SK-N-SH (cell line): ENCODE measurements around the gene ZBTB43. TPM values are rescaled to one million over a fixed set of nuclear protein-coding genes. Genes with fewer than 3 reads are reported as not detected.

Experiments
- CTCF ChIA-PET: fragments of 300-600, 350-600 bp; formaldehyde crosslinking; extraction: SDS; loops from one replicate; lab custom pipeline; 2021; lab: Yijun Ruan, JAX
- POLR2A ChIA-PET: fragments of 350-600 bp; sonication (Branson Sonifier 250); formaldehyde crosslinking; extraction: SDS; loops from one replicate; lab custom pipeline; 2020; ENCODE audit warnings: antibody characterized with exemption, inconsistent platforms; lab: Yijun Ruan, JAX
- DNase-seq: peaks from one replicate; pipeline ENCODE4 v3.0.0; 2012
- H2AFZ ChIP-seq: fragments of 200-600 bp; sonication (generic); 2 replicates; pipeline ENCODE4 v1.8.1; 2016; ENCODE audit warnings: antibody characterized with exemption, mild to moderate bottlenecking, low read depth
- H3F3A ChIP-seq: fragments of 200-600 bp; sonication (generic); replicated peaks from 2 replicates; pipeline ENCODE3; 2016; ENCODE audit warnings: antibody characterized with exemption, mild to moderate bottlenecking; ENCODE audit not compliant: insufficient read depth
- H3K27ac ChIP-seq, 2 experiments: fragments of 200-500 bp in 1 of 2; fragments of 200-600 bp in 1 of 2; sonication (Bioruptor generic) in 1 of 2; sonication (generic), shearing (Covaris generic) in 1 of 2; 2 replicates each; pipeline versions ENCODE4 v1.5.1 to v1.6.1; 2014 to 2016; ENCODE audit warnings: low read depth in 2 of 2, inconsistent platforms in 1 of 2, low read length in 1 of 2, mild to moderate bottlenecking in 1 of 2, mixed read lengths in 1 of 2
- H3K27me3 ChIP-seq: fragments of 200-600 bp; sonication (generic), shearing (Covaris generic); 2 replicates; pipeline ENCODE4 v1.6.1; 2016; ENCODE audit warnings: mixed run types; ENCODE audit not compliant: insufficient read depth
- H3K36me3 ChIP-seq, 2 experiments: fragments of 200-500 bp in 1 of 2; fragments of 200-600 bp in 1 of 2; sonication (Bioruptor generic) in 1 of 2; sonication (generic) in 1 of 2; replicated peaks in 1 of 2; 2 replicates each; pipeline versions ENCODE3 to v1.5.1; 2014 to 2016; ENCODE audit warnings: low read length in 1 of 2, mild to moderate bottlenecking in 1 of 2; ENCODE audit not compliant: insufficient read depth in 2 of 2, control insufficient read depth in 1 of 2
- H3K4me1 ChIP-seq, 2 experiments: fragments of 200-500 bp in 1 of 2; fragments of 200-600 bp in 1 of 2; sonication (Bioruptor generic) in 1 of 2; sonication (generic), shearing (Covaris generic) in 1 of 2; 2 replicates each; pipeline versions ENCODE4 v1.5.1 to v1.6.1; 2014 to 2016; ENCODE audit warnings: low read depth in 1 of 2, low read length in 1 of 2, mixed run types in 1 of 2; ENCODE audit not compliant: insufficient read depth in 2 of 2, control insufficient read depth in 1 of 2
- H3K4me2 ChIP-seq: fragments of 200-600 bp; sonication (generic), shearing (Covaris generic); 2 replicates; pipeline ENCODE4 v1.6.1; 2017; ENCODE audit warnings: mixed run types
- H3K4me3 ChIP-seq, 2 experiments: fragments of 200-500 bp in 1 of 2; fragments of 200-600 bp in 1 of 2; sonication (Bioruptor generic) in 1 of 2; sonication (generic), shearing (Covaris generic) in 1 of 2; 2 replicates each; pipeline versions ENCODE4 v1.5.1 to v1.8.1; 2014 to 2016; ENCODE audit warnings: low read depth in 2 of 2, inconsistent platforms in 1 of 2, low read length in 1 of 2, mild to moderate bottlenecking in 1 of 2, mixed read lengths in 1 of 2, moderate library complexity in 1 of 2
- H3K79me2 ChIP-seq: fragments of 200-600 bp; sonication (generic); 2 replicates; pipeline ENCODE4 v1.8.1; 2017; ENCODE audit warnings: mild to moderate bottlenecking; ENCODE audit not compliant: insufficient read depth
- H3K9ac ChIP-seq: fragments of 200-600 bp; sonication (generic); 2 replicates; pipeline ENCODE4 v1.6.1; 2017; ENCODE audit warnings: mixed run types
- H3K9me2 ChIP-seq: fragments of 200-600 bp; sonication (generic); 2 replicates; pipeline ENCODE4 v1.6.1; 2017; ENCODE audit warnings: mixed run types
- H3K9me3 ChIP-seq: fragments of 200-600 bp; sonication (generic); 2 replicates; pipeline ENCODE4 v1.6.1; 2017; ENCODE audit warnings: mixed run types, mild to moderate bottlenecking, moderate library complexity
- H4K20me1 ChIP-seq: fragments of 200-600 bp; sonication (generic); 2 replicates; pipeline ENCODE4 v1.6.1; 2017; ENCODE audit warnings: mild to moderate bottlenecking, mixed run types; ENCODE audit not compliant: insufficient read depth
- CTCF ChIP-seq: fragments of 200-600 bp; sonication (generic); IDR thresholded peaks from 2 replicates; pipeline ENCODE4 v1.6.1; 2017; ENCODE audit warnings: antibody characterized with exemption, mild to moderate bottlenecking, moderate library complexity
- FOSL2 ChIP-seq: IDR thresholded peaks from 2 replicates; pipeline ENCODE4 v1.4.0; 2012; ENCODE audit warnings: low read depth, mild to moderate bottlenecking, moderate library complexity, borderline replicate concordance
- FOXJ3 ChIP-seq: sonication (generic); formaldehyde crosslinking; IDR thresholded peaks from 2 replicates; pipeline ENCODE4 v1.5.1; 2020; ENCODE audit warnings: mild to moderate bottlenecking, missing genetic modification reagents
- GABPA ChIP-seq: IDR thresholded peaks from 2 replicates; pipeline ENCODE4 v1.4.0; 2012; ENCODE audit warnings: low read depth, mild to moderate bottlenecking
- GATA2 ChIP-seq: sonication (generic); formaldehyde crosslinking; IDR thresholded peaks from 2 replicates; pipeline ENCODE4 v1.5.0; 2020; ENCODE audit warnings: mild to moderate bottlenecking, missing genetic modification reagents
- MXI1 ChIP-seq: IDR thresholded peaks from 2 replicates; pipeline ENCODE4 v1.6.1; 2012; ENCODE audit warnings: mild to moderate bottlenecking, low read depth, low read length, improper control_type of control experiment
- PBX3 ChIP-seq: IDR thresholded peaks from 2 replicates; pipeline ENCODE4; 2012
- RAD21 ChIP-seq: IDR thresholded peaks from 2 replicates; pipeline ENCODE4 v1.6.1; 2012; ENCODE audit warnings: mild to moderate bottlenecking, low read length
- RCOR1 ChIP-seq: fragments of 150-350 bp; IDR thresholded peaks from 2 replicates; pipeline ENCODE4 v1.6.1; 2017; ENCODE audit warnings: antibody characterized with exemption, low read length
- SMC3 ChIP-seq: IDR thresholded peaks from 2 replicates; pipeline ENCODE4 v1.6.1; 2012; ENCODE audit warnings: low read depth, low read length, improper control_type of control experiment
- TCF12 ChIP-seq: IDR thresholded peaks from 2 replicates; pipeline ENCODE4 v1.4.0; 2012
- USF1 ChIP-seq: IDR thresholded peaks from 2 replicates; pipeline ENCODE4 v1.4.0; 2012; ENCODE audit warnings: low read depth, borderline replicate concordance
- ZBTB33 ChIP-seq: IDR thresholded peaks from 2 replicates; pipeline ENCODE4 v1.4.0; 2012; ENCODE audit warnings: low read depth, borderline replicate concordance
- WGBS: methylation state at CpG from one replicate; pipeline ENCODE4 v1.1.6; 2017; ENCODE audit warnings: low lambda C conversion rate; 5-methylcytosine and 5-hydroxymethylcytosine counted together
- polyA plus RNA-seq, 3 experiments: library from polyadenylated mRNA; depleted of rRNA; stranded (reverse); fragments of >200 nt; gene quantifications; 2 replicates each; pipeline ENCODE4 v1.2.3, GENCODE V29; 2012

The ZBTB43 gene
- polyA plus RNA-seq, 1 of the 3 experiments (the other 2 are of a cell fraction): 3.5 TPM

- TF ChIP-seq PBX3: no peak
- TF ChIP-seq, all 33 proteins: peak for 0
Measured at GRCh38 chr9:126854734-126855133, 49.9 kb downstream of the ZBTB43 start (continued).

- CTCF ChIA-PET: interaction anchor here (0.8 to 1.0 kb wide), 2 partner anchors 50 to 76 kb away, joined by 3 read pairs; no protein-coding TSS in a partner anchor
- H3K4me3 ChIP-seq: no peak overlapping the region
- H3K36me3 ChIP-seq: no peaks in the 10 kb centered on the region
- peaks cover 5% of the 10 kb centered on the region for H3K79me2 ChIP-seq
- no peaks in the 10 kb centered on the region for H3K9me2 ChIP-seq
- no peak overlapping the region for H3K27ac ChIP-seq
- H3K9me3 ChIP-seq: no peaks in the 10 kb centered on the region
- H3K4me1 ChIP-seq: peaks cover 0 to 8% of the 10 kb centered on the region in 2 experiments; a peak in 2 of 4 replicates
- H3F3A ChIP-seq: no peaks in the 10 kb centered on the region
- no peak overlapping the region for H3K9ac ChIP-seq
- peaks cover 5% of the 10 kb centered on the region; the same call in 1 of the 2 replicates for H3K27me3 ChIP-seq
- no peak for TF ChIP-seq USF1
- no peak for TF ChIP-seq RAD21
- no peak for TF ChIP-seq GABPA
- TF ChIP-seq RCOR1: no peak
- TF ChIP-seq MXI1: no peak
- TF ChIP-seq ZBTB33: no peak
- no peak for TF ChIP-seq SMC3
- no peak for TF ChIP-seq FOSL2
- no peak for TF ChIP-seq GATA2
- TF ChIP-seq FOXJ3: no peak
- no peak for TF ChIP-seq CTCF
- TF ChIP-seq TCF12: no peak
- POLR2A ChIA-PET: no interaction called here
- no peaks in the 10 kb centered on the region; the same call in 1 of the 2 replicates for H4K20me1 ChIP-seq
- DNase-seq: no peak
- WGBS: 93% methylated on average over 6 of the region's 6 CpGs
- no peak overlapping the region for H3K4me2 ChIP-seq
- no peak overlapping the region for H2AFZ ChIP-seq
Measured at GRCh38 chr9:126856326-126856877, 51.6 kb downstream of the ZBTB43 start.
